Activated naive CD4-positive, alpha-beta T cell treated with anti-CD3 and anti-CD28 coated beads, Interleukin-2, amount 50 U/mL, for 72 hours (primary cell): ENCODE data around the gene XRCC3. TPM values are rescaled to one million over a fixed set of nuclear protein-coding genes. Genes with fewer than 3 reads are reported as not detected.
"Not testable (repeated sequence)": the region's sequence is repeated elsewhere in the genome, so short reads cannot be mapped to it uniquely, and the experiment has no call there.

Experiments
- ATAC-seq, 2 donors: fragments of 150-1000 bp; cut with Tn5 transposase; 2 replicates each; pipeline ENCODE4 v1.10.0; 2021; ENCODE audit warnings: mild to moderate bottlenecking in 2 of 2, moderate library complexity in 2 of 2
- DNase-seq, 2 donors: peaks; one replicate each; pipeline ENCODE4 v3.0.0; 2021 to 2022; ENCODE audit warnings: low spot score in 2 of 2
- H3K27ac Mint-ChIP-seq, 2 donors: one replicate each; pipeline ENCODE4 v1.8.0; 2022; ENCODE audit warnings: mild to moderate bottlenecking in 2 of 2, mixed read lengths in 2 of 2
- H3K36me3 Mint-ChIP-seq, 2 donors: one replicate each; pipeline ENCODE4 v1.8.0; 2022; ENCODE audit warnings: mixed read lengths in 2 of 2
- H3K9me3 Mint-ChIP-seq, 2 donors: one replicate each; pipeline ENCODE4 v1.8.0; 2022; ENCODE audit warnings: mixed read lengths in 2 of 2
- total RNA-seq, 2 donors: library from RNA; stranded (reverse); gene quantifications; one replicate each; pipeline ENCODE4 v1.2.3, GENCODE V29; 2022

The XRCC3 gene
- total RNA-seq, 2 donors from 2014 or later: 45.8 to 46.4 TPM

DNA sequence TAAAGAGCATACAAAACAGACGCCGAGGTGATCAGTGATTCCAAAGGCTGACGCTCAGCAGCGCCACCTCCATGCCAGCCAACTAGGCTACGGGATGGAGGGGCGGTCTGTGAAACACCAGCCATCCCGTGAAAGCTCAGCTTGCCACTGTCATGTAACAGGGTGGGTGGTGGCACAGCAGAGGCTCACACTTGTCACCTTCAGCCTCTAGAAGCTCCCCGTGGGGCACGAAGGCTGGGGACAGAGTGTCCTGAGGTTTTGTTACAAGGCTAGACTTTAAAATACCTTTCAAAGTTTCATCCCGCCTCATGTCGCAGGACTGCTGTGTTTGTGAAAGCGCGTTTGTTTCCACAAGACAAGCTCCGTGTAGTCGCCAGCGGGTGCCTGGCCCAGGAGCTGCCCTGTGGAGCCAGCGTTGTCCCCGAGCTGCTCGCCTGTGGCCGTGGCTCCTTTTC is 20.7 kb downstream of the XRCC3 start:
- H3K36me3 Mint-ChIP-seq: no peaks in the 10 kb centered on the region
- no peaks in the 10 kb centered on the region for H3K9me3 Mint-ChIP-seq
- DNase-seq (no peak), ATAC-seq (no peak)
- H3K27ac Mint-ChIP-seq: no peak overlapping the region

- DNase-seq (no peak), ATAC-seq (no peak)
- Mint-ChIP-seq H3K36me3 (no peaks in the 10 kb centered on the region), H3K27ac (no peak overlapping the region), H3K9me3 (no peaks in the 10 kb centered on the region)
Measured at GRCh38 chr14:103693515-103693914, 21.7 kb downstream of the XRCC3 start.

GRCh38 chr14:103692871-103693270 is 22.4 kb downstream of the XRCC3 start:
- ATAC-seq: no peak
- H3K36me3 Mint-ChIP-seq: no peaks in the 10 kb centered on the region
- no peak overlapping the region for H3K27ac Mint-ChIP-seq
- no peaks in the 10 kb centered on the region for H3K9me3 Mint-ChIP-seq
- no peak for DNase-seq

DNA sequence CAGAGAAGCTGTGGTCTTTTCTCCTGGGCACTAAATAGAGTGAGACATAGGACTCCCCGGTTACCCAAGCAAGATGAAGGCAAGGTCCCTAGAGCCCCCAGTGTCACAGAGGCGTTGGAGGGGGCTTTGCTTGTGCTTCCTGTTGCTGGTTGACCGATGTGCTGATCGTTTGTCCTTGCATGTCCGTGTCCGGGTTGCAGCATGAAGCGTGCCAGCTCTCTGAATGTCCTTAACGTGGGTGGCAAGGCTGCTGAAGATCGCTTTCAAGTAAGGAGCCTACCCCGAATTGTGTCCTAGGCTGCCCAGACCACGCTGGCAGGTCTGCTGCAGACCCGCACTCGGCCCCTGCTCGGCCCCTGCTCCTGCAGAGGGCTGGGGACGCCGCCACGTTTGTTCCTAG is 23.1 kb downstream of the XRCC3 start:
- DNase-seq: no peak
- Mint-ChIP-seq H3K27ac (no peak overlapping the region), H3K36me3 (no peaks in the 10 kb centered on the region), H3K9me3 (no peaks in the 10 kb centered on the region)
- ATAC-seq: no peak

- H3K27ac Mint-ChIP-seq, DNase-seq, H3K36me3 Mint-ChIP-seq, ATAC-seq, H3K9me3 Mint-ChIP-seq: not testable (repeated sequence)
Measured at GRCh38 chr14:103691655-103692054, 23.6 kb downstream of the XRCC3 start.

DNA sequence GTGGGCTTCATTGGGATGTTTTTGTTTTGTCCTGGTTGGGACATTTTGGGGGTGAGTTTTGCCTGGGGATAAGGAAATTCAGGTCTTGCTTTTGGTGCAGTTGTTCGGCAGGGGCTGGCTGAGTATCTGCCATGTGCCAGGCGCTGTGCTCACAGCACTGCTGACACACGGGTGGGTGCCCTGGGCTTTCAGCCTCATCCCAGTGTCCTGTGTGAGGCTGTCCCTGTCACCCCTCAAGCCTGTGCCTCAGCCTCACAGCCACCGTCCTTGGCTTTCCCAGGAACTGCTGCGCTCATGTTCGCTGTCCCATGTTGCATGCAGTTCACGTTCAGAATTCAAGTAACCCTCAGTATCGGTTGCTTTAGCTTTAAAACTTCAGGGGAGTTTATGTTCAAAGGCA is 24.9 kb downstream of the XRCC3 start:
- DNase-seq (no peak), ATAC-seq (no peak)
- H3K9me3 Mint-ChIP-seq: no peaks in the 10 kb centered on the region
- H3K27ac Mint-ChIP-seq: no peak overlapping the region
- H3K36me3 Mint-ChIP-seq: peaks cover 0 to 6% of the 10 kb centered on the region in 2 donors

DNA sequence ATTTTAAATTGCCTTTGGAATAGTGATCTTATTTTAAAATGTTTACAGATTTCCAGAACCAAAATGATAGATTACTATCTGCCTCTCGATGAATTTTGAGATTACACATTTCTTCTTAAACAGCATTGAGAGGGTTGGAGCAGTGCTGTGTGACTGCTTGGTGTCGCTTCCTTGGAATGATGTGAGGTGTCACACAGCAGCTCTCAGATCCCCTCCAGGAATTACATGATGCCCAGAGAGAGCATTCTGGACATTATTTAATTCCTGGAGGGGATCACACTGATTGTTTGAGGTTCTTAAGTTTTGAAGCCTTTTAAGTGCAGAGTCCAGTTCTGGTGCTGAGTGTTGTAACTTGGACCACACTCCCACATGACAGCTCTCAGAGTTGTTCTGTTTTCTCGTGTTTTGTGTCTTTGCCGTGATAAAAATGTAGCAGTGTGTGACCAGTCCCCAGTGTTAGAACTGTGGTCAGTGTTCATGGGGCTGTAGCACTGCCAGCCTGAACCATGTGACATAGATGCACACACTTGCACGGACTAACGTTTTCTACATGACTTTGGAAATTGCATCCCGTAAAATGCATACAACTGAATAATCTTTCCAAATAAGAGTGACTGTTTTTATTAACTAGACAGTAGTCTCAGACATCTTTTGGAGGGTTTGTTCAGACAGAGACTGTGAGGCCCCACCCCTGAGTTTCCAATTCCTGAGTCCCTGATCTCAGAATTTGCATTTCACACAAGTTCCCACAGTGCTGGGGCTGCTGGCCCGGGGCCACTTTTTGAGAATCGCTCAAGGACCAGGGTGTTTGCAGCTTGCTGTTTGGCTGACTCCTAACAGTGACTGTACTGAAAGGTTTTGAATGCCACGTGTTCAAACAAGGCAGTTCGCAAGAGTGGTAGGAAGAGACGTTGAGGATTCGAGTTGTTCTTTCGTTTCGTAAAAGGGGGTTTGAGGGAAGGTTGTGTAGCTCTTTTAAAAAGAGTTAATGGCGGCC is 26.0 kb downstream of the XRCC3 start:
- ATAC-seq (no peak), DNase-seq (no peak)
- peaks cover 0 to 6% of the 10 kb centered on the region in 2 donors for H3K36me3 Mint-ChIP-seq
- peak overlapping the region in 1 of 2 donors; percentile 0 for H3K27ac Mint-ChIP-seq
- H3K9me3 Mint-ChIP-seq: no peaks in the 10 kb centered on the region

DNA sequence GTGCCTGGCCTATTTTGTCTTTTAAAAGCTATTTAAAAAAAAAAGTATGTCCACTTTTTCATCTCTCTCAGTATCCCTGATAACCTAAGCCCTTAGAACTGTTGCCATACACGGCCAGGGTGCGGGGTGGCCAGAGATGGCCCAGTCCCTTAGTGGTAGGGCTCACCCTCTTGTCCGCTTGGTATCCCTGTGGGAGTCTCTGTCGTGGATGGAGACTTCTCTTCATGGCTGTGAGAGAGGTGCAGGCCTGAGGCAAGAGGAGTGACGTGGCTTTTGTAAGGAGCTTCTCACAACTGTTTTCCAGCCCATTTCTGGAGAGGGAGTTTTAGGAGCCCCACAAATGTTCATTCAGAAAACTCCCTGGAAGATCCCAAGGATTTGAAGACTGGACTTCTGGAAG is 26.8 kb downstream of the XRCC3 start:
- H3K36me3 Mint-ChIP-seq: peaks cover 0 to 6% of the 10 kb centered on the region in 2 donors
- no peak overlapping the region for H3K27ac Mint-ChIP-seq
- no peaks in the 10 kb centered on the region for H3K9me3 Mint-ChIP-seq
- no peak for ATAC-seq
- no peak for DNase-seq

DNA sequence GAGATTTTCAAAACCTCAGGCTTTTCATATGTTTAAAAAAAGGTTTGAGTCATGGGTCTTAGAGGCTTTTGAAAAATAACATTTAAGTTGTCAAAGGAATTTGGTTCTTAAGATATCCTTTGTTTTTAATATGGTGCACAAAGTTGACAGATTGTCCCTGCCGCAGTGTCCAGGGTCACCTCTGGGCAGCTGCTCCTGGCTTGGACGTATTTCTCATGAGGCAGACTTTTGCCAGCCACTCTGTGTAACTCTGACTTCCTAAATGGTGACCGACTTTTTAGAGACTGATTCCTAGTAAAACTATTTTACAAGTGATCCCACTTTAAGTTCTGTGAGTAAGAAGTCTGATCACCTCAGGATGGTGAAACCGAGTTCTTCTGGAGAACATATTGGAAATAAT is 27.5 kb downstream of the XRCC3 start:
- H3K36me3 Mint-ChIP-seq: peaks cover 0 to 6% of the 10 kb centered on the region in 2 donors
- ATAC-seq (no peak), DNase-seq (no peak)
- H3K27ac Mint-ChIP-seq: no peak overlapping the region
- no peaks in the 10 kb centered on the region for H3K9me3 Mint-ChIP-seq

DNA sequence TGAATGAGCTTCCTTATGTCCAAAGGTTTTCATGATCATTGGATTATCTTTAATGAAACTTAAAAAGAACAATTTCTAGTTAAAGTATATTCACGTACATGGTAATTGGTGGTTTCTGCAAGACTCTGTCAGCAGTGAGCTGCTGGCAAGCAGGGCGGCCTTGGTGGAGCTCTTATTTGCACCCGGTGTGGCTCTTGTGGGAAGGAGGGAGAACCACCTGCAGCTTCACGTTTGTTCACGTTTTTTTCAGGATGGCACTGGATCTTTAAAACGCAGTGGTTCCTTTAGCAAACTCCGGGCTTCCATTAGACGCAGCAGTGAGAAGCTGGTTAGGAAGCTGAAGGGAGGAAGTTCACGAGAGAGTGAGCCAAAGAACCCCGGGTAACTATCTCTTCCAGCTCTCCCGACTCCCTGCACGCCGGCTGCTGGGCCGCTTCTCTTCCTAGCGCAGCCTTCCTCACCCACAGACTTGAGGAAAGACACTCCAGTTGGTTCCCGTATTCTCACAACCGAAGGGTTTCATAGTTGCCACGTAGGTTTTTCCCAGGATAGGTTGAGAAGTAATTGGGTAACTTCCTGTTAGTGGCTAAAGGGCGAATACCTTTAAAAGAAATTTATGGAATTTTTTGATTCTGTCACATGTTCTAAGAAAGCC is 28.3 kb downstream of the XRCC3 start:
- H3K36me3 Mint-ChIP-seq: peaks cover 0 to 6% of the 10 kb centered on the region in 2 donors

DNA sequence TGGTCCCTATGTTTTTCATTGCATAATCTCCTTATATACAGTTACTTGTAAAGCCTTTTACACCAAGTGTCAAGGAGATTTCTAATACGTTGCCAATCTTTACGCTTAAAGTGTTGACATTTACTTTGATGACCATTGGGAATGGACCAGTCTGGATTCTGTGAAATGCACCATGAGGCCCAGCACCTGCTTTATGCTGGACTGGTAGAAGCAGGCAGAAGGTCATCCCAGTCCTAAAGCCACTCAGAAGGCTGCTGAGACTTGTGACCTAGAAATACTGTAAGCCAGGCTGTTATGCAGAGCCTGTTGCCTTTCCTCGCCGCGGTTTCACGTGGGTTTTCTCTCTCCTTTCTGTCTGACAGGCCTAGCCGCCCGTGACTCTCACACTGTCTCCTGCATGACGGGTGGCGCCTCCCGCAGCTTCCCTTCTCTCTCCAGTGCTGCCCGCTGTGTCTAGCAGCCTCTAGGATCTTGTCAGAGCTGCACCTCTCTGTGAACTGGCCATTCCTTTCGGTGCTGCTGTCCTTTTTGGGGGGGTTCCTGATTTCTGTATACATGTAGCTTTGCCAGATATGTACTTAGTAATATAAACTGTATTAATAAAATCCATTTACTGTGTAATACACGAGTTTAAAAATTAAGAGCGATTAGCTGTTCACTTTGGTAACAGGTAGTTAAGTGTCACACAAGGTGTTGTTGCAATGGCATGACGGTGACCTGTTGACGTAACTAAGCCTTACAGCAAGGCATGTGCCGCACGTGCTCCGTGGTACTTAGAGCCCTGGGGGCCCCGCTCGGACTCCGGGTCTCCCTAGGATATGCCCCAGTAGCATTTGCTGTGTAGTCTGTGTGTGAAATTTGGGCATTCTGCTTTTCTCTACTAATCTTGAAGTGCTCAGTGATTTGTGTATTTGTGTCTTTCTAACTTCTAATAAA is 29.7 kb downstream of the XRCC3 start:
- Mint-ChIP-seq H3K36me3 (peaks cover 0 to 6% of the 10 kb centered on the region in 2 donors), H3K27ac (peak overlapping the region in 1 of 2 donors; percentile 78), H3K9me3 (no peaks in the 10 kb centered on the region)
- ATAC-seq (no peak), DNase-seq (no peak)

More for the DNA sequence above, 28.3 kb downstream of the XRCC3 start:
- no peak for DNase-seq
- no peak overlapping the region for H3K27ac Mint-ChIP-seq
- no peak for ATAC-seq
- no peaks in the 10 kb centered on the region for H3K9me3 Mint-ChIP-seq

DNA sequence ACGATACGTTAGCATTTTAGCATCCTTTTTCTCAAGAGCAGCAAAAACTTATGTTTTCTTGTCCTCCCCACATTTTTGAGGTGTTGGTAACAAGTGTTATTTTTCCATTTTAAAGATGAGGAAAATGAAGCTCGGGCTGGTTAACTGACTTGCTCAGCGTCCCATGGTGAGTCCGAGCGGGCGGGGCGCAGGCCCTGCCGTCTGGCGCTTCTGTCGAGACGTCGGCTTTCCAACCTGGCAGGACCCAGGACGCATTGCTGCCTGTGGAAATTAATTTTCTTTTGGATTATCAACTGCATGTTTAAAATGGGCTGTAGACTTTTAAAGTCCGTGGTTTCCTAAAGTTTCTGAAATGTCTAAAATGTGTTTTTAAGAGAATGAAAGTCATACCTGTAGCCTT is 30.4 kb downstream of the XRCC3 start:
- peaks cover 0 to 6% of the 10 kb centered on the region in 2 donors for H3K36me3 Mint-ChIP-seq
- no peak for ATAC-seq
- no peak for DNase-seq

GRCh38 chr14:103684471-103684870 is 30.8 kb downstream of the XRCC3 start:
- H3K9me3 Mint-ChIP-seq: no peaks in the 10 kb centered on the region
- H3K36me3 Mint-ChIP-seq: peaks cover 0 to 6% of the 10 kb centered on the region in 2 donors
- DNase-seq (no peak), ATAC-seq (no peak)
- H3K27ac Mint-ChIP-seq: peak overlapping the region; percentile 9 to 66

More for the DNA sequence above, 30.4 kb downstream of the XRCC3 start:
- Mint-ChIP-seq H3K27ac (peak overlapping the region in 1 of 2 donors; percentile 9), H3K9me3 (no peaks in the 10 kb centered on the region)

DNA sequence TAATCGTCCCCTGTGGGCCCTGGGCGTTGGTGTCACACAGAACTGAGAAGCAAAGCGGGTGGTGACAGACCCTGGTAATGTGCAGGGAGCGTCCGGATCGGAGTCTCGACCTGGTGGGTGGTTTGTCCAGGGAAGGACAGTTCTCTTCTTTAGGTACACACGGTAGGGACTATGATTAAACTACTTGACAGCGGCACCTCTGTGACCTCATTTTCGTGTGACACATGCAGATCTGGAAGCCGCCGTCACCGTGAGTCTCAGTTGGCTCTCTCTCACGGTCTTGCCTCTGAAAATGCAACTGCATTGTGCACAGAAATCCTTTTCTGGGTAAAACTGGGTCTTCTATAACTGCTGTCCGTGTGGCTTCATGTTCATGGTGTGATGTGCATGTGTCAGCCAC is 32.1 kb downstream of the XRCC3 start:
- peak overlapping the region in 1 of 2 donors; percentile 77 for H3K27ac Mint-ChIP-seq
- ATAC-seq: no peak
- peaks cover 0 to 6% of the 10 kb centered on the region in 2 donors for H3K36me3 Mint-ChIP-seq
- DNase-seq: no peak
- H3K9me3 Mint-ChIP-seq: no peaks in the 10 kb centered on the region

GRCh38 chr14:103680491-103681231 is 34.6 kb downstream of the XRCC3 start:
- Mint-ChIP-seq H3K36me3 (peaks cover 0 to 6% of the 10 kb centered on the region in 2 donors), H3K9me3 (no peaks in the 10 kb centered on the region), H3K27ac (peak overlapping the region; percentile 12 to 44)
- ATAC-seq (no peak), DNase-seq (no peak)

DNA sequence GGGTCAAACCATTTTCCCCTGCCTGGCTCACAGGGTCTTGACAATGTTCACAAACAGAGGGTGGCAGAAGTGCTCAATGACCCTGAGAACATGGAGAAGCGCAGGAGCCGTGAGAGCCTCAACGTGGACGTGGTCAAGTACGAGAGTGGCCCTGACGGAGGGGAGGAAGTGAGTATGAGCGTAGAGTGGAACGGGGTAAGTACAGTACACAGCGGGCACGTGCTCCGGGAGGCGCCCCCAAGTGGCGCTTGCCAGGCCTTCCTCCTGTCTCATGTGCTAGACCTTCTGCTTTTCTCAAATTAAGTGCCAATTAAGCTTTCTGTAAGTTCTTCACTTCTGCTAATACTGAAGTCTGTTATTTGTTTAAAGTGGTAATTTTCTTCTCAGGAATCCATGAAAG is 35.9 kb downstream of the XRCC3 start:
- peak; percentile 82 to 87 for ATAC-seq
- peaks cover 0 to 6% of the 10 kb centered on the region in 2 donors for H3K36me3 Mint-ChIP-seq
- DNase-seq: peak in 1 of 2 donors; percentile 41
- H3K9me3 Mint-ChIP-seq: no peaks in the 10 kb centered on the region
- H3K27ac Mint-ChIP-seq: peak overlapping the region; percentile 32 to 66
